ENCODE results near the gene SIRPG.

SIRPG gene

GRCh38 chr20:1595333-1595732 lies 62.2 kb downstream of the SIRPG start:
- DNase-seq (ENCODE audit: low read depth), result no peak

GRCh38 chr20:1588533-1589460 lies 68.8 kb downstream of the SIRPG start:
- DNase-seq (ENCODE audit: low read depth), result no peak

- no peak for DNase-seq (ENCODE audit: low read depth)
Observed at GRCh38 chr20:1587781-1588532, 69.6 kb downstream of the SIRPG start.

- DNase-seq (ENCODE audit: low read depth), result no peak
Observed at GRCh38 chr20:1579488-1579887, 78.1 kb downstream of the SIRPG start.
